HG03039 (cell line): Measurements from ENCODE around the gene PLCL1.

Source experiments
- ATAC-seq: cut with Tn5 transposase; IDR thresholded peaks from one replicate; pipeline ENCODE4 v1.9.1; 2021; ENCODE audit warnings: mild to moderate bottlenecking, moderate library complexity; ENCODE audit not compliant: unreplicated experiment

PLCL1 gene

DNA sequence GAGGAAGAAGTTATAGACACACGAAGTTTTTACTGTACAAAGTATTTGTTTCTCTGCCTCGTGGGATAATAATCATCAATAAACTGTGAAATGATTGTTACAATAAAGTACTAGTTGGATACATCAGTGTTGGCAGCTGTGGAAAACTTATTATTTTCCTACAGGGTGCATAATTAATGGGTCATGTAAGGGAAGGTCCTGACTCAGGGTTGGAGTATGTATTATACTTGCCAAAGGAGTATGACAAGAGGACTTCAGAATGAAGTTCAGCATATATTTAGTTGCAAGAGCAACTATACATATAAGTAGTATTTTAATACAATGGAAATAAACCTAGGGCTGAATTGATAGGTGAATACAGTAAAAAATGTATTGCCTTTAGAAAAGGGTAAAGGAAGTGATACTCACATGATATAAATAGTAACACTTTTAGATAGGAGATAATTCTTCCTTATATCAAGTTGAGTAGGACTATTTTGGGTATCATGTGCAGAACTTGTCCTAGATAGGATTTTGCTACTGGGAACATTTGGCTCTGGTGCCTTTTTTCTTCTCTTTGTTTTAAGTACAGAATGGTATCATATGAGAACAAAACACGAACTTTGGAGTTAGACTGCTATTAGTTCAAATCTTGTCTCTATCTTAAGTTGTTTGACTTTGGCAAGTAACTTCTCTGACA is 79.1 kb downstream of the PLCL1 start:
- no peak for ATAC-seq

DNA sequence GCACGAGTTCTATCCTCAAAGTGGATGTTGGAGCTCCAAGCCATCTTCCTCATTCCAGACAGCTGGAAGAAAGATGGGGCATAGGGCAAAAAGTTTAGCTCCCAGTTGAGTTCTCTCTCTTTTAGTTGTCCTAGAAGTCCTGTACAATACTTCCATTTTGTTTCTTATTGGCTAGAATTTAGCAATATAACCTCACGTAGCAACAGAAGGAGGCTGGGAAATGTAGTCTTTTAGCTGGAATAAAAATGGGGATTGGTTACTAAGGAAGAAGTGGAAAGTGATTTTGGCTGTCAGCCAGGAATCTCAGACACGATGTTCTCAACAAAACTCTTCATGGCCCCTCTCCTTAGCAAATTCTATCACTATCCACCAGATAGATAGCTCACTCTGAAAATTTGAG is 79.9 kb downstream of the PLCL1 start:
- ATAC-seq, result no peak

DNA sequence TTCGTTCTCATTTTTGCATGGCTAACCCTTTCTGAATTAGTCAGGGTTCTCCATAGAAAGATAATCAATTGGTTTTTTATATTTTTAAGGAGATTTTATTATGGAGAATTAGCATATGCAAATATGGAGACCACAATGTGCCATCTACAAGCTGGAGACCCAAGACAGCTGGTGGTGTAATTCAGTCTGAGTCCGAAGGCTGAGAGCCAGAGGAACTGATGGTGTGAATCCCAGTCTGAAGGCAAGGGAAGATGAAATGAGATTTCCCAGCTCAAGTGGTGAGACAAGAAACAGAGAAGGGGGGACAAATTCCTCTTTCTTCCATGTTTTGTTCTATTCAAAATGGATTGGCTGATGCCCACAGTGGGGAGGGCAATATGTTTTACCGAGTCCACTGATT is 80.7 kb downstream of the PLCL1 start:
- ATAC-seq, result no peak

DNA sequence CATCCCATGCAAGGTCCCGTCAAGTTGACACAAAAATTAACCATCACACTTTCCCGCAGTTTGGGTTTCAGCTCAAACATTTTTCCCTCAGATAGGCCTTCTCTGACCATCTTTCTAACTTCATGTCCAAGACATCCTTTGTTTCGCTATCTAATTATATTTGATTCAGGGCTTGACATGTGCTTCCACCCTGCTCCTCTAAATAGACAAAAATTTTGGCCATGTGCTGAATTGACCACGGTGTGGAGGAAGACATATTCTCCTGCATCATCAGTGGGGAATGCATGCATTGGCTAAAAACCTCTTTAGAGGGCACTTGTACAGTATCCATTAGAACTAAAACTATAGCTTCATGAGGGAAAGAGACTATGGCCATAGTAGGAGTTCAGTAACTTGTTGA is 81.2 kb downstream of the PLCL1 start:
- no peak for ATAC-seq

DNA sequence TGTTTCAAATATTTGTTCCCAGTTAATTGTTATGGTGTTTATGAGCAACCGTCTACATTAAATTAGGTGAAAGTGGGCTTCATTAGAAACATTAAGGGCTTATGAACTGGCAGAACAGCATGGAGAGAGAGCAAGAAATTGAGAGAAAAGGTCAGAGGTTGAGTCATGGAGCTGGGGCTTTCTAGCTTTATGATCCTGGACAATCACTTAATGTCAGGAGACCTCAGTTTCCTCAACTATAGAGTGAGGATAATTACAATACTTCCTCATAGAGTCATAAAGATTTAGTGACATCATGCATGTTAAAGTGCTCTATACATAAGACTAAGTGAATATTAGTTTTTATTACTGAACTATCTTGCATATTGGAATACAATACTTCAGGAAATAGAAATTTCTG is 83.9 kb downstream of the PLCL1 start:
- ATAC-seq, result no peak

DNA sequence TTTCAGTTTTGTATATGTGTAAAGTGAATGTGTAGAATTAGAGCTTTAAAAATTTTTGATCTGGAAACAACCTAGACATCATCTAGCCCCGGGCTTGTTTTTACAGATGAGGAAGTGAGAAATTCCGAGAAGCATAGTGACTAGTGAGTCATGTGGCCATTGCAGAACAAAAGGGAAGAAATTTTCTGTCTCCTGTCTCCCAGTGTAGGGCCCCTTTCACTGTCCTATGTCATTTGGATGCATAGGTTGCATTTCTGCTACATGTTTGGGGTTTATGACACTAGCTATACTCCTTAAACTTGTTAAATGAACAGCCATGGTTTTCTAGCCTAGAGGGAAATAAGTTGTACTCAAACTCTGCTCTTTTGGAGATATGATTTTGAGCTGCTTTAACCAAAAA is 84.6 kb downstream of the PLCL1 start:
- ATAC-seq, result peak; percentile 100

DNA sequence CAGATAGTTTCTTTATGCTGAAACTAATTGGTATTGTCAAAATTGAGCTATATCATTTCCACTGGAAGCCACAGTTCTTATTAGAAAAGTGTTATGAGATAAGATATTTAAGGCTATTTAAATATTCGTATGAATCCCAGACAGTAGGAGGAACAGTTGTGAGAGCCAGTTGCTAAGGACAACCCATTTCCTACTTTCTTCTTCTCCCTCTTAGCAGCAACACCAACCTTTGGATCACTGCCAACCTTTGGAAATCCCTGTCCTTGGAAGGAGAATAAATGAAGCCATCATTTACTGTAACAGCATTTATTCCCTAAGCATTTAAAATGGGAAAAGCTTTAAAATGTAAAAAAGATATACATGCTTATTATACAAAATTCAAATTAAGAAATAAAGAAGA is 85.8 kb downstream of the PLCL1 start:
- no peak for ATAC-seq

DNA sequence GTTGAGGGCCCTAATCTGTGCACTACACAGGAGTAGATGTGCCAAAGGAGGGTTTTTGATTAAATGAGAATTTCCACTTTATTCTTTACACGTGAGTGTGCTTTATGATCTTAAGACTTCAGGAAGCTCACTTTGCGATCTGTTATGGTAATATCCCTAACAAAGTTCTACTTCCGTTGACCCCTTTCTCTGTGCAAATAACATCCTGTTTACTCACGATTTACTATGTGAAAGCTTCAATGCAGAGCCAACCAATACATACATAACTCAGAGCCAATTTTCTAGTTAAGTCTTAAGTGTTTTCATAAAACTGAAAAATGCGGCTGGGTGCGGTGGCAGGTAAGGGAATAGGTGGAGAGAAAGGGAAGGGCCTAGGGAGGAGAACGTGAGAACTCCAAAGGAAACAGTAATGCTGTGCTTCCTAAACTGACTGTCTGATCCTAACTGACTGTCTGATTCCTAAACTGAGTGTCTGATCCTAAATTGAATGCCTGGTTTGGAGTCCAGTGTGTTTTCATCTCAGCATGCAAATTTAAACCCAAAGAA is 87.6 kb downstream of the PLCL1 start:
- ATAC-seq, result no peak

DNA sequence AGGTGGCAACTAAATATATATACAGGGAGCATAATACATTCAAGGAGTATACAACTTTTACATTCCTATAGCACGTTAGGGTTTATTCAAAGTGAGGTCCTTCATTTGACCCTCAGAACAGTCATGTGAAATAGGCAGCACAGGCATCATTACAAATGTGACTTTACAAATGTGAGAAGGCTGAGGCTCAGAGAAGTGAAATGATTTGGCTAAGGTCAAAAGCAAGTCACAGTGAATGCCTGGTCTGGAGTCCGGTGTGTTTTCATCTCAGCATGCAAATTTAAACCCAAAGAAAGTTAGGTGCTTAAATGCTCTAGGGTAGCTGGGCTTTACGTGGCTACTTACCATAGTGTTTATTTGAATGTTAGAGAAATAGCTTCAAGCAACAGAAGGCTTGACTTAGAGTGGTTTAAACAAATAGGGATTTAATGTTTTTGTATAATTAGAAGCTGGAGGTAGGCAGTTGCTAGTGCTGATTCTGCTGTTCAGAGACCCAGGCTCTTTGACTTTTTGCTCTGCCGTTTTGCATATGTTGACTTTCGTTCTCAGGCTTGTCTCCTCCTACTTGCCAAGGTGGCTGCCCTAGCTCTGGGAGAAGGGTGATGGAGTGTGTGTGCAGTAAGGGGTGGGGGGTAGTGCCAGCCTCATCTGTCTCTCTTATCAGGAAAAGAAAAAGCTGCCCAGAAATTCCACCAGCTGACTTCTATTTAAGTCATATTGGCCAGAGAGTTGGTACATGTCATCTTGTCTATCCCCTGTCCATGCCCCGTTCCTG is 89.2 kb downstream of the PLCL1 start:
- no peak for ATAC-seq

DNA sequence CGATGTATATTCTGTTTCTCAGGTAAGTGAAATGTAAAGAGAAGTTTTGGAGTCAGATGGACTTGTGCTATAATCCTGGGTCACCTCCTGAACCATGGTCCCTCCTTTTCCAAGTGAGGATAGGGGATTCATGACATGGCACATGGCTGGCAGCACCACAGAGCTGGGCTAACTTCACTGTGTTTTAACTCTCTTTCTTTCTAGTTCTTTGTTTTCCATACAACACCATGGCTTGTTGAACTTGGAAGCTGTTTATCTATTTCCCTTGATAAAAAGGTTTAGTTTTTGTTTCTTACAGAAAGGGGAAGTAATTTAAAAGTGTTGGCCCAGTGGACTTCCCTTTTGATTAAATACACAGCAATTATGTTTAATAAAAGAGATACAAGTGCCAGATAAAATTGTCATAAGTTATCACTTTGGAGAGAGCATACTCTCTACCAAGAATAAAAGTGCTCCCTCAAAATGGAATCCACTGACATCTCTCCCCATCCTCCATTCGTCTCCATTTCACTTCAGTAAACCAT is 90.4 kb downstream of the PLCL1 start:
- ATAC-seq, result no peak

DNA sequence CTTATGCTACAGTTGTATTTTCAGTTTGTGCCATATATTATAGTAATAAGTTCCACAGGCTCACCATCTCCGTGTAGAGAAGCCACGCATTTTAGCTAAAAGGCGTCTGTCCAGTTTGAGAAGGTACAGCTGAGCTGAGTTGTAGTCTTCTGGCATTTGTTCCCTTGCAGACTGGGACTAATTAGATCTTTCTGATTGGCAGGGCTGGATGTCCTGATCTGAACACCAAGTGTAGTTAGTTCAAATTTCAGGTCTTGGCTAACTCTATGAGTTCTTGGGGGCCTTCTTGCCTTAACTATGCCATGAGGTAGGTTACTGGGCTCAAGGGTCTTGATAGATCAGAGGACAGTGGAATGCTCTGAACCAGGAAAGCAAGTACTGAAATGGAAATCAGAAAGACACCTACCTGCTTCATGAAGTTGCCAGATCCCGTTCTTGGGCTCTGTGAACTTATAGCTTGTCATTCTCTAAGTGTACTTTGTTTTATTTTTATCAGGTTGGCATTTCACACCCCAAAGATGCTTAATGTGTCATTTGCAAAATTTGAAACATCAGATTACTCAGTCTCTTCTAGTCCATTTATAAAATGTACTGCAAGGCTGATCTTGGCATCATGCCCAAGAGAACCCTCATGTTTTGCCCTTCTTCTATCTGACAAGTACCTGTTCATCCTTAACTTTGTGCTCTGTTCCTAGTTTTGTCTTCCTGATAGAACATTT is 93.7 kb downstream of the PLCL1 start:
- ATAC-seq, result no peak

DNA sequence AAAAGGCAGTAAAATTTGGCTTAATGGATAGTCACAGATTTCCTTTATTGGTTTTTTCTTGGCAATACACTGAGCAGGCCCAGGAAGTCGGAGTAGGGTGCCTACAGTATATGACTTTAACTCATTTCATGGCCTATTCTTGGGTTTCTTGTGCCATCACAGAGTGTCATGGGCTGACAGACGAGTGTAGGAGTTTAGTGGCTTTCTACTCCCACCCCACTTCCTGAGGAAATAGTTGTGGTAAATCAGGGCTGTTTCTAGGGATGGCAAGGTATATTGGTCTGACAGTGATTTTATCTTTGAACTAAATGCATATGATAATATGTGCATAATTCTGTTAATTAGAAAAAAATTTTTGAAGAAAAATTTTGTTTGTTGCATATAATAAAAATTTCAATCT is 100.1 kb downstream of the PLCL1 start:
- no peak for ATAC-seq

DNA sequence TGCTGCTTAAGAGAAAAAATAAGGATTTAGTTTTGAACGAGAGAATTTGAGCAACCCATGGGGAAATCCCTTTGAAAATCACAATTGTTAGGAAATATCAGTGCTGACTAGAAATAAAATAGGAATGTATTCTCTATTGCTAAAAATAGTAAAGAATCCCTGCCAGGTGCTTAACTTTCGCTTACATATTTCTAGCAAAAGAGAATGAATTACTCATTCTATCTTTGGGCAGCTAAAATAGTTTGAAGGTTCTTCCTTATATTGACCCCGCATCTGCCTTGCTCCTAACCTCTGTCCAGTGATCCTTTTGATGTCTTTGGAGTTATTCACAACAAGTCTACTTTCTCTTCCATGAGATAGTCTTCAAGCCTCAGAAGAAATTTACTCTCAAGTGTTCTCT is 103.8 kb downstream of the PLCL1 start:
- ATAC-seq, result no peak

DNA sequence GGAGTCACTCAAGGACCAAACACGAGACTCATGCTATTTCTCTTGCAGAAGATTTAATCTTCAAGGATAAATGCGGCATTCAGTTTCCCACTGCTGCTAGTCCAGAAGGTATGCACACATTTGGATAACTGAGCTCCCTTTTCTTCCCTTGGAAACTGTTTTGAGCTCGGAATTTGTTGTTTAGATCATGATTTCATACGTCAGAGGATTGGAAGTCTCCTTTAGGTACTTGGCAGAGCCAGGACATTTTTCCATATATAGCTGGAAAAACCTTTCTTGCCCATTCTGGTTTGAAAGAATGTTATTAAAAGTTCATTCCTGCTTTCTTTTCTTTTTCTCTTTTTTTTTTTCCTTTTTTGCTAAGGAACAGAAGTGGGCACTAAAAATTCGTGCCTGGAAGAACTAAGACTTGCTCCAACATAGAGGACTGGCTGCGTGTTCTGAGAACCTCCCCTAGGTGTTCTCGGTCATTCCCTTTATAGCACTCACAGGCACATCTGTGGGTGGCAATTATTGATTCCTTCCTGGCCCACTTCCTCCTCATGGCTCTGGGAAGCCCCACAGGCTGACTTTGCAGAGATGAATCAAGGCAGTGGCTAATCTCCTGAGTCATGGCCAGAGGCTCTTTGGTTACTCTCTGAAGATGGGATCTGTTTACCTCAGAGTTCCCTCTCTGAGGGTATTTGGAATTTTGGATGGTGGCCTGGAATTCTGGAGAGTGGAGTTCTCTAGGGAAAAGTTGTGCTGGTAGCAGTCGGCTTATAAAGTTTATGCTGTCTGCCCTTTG is 104.8 kb downstream of the PLCL1 start:
- no peak for ATAC-seq

DNA sequence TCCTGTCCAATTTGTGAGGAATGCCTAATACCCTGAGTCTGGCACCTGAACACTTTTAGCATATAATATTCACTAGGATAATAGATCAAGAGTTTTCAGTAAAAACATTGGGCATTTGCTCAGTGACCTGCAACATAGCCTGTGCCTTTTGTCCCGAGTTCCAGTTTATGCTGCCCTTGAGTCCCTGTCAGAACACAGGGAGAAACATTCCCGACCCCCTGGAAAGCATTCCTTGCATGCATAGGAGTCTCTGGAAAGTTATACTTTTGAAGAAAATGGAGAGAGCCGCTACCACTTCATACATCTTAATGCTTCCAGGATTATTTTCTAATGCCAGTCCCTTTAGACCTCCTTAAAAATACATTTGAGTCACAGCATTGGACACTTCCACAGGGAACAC is 107.3 kb downstream of the PLCL1 start:
- ATAC-seq, result no peak

DNA sequence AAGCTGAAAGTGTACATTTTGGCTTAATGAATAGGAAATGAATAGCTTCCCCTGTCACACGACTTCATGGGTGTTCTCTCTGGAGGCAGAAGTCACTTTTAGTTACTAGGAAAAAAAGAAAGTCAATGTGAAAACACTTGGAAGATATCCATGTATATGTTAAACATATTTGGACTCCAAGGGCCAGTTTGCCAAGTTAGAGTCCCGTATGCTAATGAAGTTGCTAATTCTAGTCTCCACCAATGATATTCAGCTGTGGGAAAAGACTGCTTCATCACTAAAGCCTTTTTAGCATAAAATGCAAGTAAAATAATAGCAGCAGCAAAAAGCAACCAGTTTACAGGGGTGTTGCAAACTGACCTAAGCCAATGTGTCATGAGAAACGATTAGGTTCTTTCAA is 108.7 kb downstream of the PLCL1 start:
- no peak for ATAC-seq

DNA sequence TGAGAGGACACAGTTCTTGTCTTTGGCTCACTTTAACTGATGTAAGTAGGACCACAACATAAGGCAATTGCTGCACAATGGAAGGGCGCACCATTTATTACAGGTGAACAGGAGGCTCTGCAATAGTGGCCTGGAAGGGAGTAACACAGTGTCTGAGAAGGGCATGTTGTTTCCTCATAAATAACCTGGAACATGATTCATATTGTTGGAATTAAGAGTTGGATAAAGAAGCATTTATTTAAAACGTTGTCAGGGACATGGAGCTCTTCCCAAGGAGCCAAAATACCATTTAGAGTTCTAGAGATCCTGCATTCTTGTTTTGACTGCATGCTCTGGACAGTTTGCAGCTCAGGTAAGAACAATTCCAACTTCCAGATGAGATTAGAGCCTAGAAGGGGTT is 110.4 kb downstream of the PLCL1 start:
- ATAC-seq, result no peak

DNA sequence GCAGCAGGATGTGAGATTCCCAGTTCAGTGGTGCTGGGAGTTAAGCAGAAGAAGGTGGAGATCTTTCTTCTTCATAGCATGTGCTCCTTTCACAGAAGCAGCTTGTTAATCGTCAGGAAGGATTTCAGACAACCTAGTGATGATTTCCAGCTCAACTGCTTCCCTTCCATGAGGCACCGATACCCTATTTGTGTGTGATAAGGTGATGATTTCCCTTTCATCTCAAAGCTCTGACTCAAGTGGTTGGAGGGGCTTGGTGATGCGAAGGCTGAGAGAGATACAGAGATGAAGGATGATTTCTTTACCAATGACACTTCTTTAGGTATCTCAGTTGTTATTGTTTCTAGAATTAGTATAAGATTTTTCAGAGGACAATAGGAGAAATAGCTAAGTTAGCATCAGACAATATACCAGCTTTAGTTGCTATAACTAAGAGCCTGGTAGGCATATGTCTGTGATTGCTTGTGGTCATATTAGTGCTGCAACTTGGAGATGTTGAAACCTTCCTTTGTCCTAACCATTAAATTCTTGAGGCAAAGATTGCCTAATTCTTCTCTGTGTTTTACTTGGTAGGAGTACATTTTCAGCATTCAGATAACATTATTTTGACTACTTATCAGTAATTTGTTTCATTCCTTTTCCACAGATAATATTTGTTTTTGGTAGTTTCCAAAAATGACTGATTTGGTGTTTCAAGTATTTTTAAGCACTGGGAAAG is 111.3 kb downstream of the PLCL1 start:
- no peak for ATAC-seq

DNA sequence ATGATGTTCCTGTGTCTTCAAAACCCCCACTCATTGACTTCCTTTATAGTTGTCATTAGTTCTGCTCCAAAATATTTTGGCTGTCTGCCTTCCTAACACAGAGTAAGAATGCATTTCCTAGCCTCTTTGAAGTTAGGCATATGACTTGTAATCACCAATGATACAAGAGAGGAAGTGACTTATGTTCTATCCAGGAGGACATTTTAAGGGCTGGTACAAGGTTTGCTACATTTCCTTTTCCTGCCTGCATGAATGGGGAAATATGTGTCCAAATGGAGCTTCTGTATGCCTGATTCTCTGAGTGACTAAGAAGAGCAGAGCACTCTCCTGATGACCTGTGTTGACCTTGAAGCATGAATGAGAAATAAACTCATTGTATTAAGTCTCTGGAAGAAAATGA is 115.1 kb downstream of the PLCL1 start:
- no peak for ATAC-seq

DNA sequence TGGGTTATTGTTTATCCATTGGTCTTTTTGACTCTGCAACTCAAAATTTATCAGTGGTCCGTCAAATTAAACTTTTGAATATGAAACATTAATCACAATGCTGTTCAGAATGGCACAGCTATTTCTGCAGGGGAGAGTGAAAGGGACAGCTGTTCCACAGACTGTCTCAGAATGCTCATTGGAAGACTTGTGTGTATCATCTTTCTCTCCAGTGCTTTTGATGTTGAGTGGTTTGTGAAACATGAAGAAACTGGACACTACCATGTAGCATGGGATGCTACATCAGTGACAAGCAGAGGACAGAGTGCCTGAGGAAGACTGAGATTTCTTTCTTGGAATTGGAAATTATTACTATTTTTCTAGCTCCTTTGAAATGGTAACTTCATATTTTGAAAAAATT is 115.7 kb downstream of the PLCL1 start:
- no peak for ATAC-seq
